ENCODE measurements around the gene RAB9B.

RAB9B gene, protein sequence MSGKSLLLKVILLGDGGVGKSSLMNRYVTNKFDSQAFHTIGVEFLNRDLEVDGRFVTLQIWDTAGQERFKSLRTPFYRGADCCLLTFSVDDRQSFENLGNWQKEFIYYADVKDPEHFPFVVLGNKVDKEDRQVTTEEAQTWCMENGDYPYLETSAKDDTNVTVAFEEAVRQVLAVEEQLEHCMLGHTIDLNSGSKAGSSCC

DNA sequence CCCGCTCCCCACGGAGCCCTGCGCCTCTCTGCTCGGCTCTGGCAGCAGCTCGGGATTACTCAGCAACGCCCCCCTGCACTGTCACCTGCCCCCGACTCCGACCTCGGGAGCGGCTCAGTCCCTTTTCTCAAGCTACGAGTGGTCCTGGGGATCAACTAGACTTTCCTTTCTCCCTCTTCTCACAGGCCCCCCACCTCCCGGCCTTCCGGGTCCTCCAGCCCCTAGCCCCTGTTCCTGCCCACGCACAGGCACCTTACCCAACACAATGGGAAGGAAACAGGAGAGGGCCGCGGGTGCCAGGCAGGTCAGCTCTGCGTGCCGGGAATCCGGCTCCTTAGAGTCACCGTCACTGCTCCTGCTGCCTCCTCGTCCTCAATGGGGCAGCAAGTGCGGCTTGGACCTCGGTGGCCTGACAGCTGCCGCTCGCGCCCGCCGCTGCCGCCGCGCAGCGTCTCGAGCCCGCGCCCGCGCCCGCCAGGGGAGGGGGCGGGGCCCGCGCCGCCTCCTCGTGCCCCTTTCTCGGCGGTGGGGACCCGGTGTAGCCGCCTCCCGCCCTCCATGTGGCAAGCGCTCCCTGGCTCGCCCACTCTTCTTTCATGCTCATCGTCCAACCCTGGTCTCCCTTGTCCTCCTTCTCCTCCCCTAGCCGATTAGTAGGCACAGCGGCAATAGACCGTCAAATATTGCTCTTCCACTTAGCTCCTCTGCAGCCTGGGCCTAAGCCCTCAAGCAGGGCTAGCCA is at the start of gene RAB9B:
RAB9B (minus strand) TSS at position 455 of the 742 bp plus-strand sequence. CDS start 6,473 bp downstream, outside the sequence.
- peak within 1 kb of the TSS; percentile 60 for H3K4me3 ChIP-seq (ENCODE audit: low read depth, low read length)
- no peak for DNase-seq (ENCODE audit: low read depth)

DNA sequence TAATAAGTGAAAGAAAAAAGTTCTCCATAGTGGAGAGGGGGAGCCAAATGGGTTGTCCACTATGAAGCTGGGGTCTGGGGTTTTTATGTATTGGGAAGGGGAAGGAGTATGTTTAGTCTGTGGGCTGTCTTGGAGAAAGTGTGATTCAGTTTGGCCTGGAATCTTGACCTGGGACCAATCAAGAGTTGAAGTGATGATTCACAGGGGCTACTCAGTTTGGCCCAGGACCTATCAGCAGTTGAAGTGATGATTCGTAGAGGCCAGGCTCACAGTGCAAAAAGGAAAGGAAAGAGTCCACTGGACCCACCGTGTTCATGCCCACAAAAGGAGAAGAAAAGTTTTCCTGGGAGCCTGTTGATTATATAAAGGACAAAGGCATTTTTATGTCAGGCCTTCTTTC is 47.3 kb upstream of the RAB9B start:
- DNase-seq (ENCODE audit: low read depth) = no peak
- TF ChIP-seq, protein P1, sequence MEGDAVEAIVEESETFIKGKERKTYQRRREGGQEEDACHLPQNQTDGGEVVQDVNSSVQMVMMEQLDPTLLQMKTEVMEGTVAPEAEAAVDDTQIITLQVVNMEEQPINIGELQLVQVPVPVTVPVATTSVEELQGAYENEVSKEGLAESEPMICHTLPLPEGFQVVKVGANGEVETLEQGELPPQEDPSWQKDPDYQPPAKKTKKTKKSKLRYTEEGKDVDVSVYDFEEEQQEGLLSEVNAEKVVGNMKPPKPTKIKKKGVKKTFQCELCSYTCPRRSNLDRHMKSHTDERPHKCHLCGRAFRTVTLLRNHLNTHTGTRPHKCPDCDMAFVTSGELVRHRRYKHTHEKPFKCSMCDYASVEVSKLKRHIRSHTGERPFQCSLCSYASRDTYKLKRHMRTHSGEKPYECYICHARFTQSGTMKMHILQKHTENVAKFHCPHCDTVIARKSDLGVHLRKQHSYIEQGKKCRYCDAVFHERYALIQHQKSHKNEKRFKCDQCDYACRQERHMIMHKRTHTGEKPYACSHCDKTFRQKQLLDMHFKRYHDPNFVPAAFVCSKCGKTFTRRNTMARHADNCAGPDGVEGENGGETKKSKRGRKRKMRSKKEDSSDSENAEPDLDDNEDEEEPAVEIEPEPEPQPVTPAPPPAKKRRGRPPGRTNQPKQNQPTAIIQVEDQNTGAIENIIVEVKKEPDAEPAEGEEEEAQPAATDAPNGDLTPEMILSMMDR (IDR thresholded peaks at IDR 0.05; ENCODE audit: control insufficient read depth, extremely low read depth, insufficient read depth) = no peak

More for the DNA sequence above, at the start of gene RAB9B:
- TF ChIP-seq, protein P1 (IDR thresholded peaks at IDR 0.05; ENCODE audit: control insufficient read depth, extremely low read depth, insufficient read depth) = no peak

DNA sequence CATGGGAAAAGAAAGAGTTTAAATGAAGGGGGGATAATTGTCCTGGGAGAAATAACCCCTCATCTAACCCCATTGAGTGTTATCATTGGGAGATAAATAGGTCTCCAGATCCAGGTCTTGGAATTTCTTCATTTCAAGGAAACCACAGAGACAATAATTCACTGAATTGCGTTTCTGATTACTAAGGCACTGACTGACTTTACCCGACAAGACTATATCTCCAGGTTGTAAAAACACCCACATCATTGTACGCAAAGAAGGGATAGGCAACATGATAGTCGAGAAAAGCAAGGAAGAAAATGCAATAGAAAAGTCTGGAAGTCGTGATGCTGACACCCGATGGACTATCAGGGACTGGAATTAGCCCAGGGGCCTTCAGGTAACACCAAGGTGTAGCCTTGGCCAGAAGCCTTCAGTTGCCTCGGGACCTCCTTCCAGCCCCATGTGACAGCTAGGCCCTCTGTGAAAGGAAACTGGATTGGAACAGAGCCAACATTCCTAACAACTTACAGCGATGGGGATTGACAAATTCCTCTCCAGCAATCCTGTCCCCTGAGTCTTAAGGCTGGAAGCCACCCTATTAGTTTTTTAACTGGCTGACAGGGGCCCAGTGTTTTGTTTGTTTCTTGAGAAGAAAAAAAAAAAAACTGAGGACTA is 46.5 kb upstream of the RAB9B start:
- no peak overlapping the region for H3K4me3 ChIP-seq (ENCODE audit: low read depth, low read length)
- TF ChIP-seq, protein P1 (IDR thresholded peaks at IDR 0.05; ENCODE audit: control insufficient read depth, extremely low read depth, insufficient read depth) = no peak
- no peak for DNase-seq (ENCODE audit: low read depth)

More for the DNA sequence above, 47.3 kb upstream of the RAB9B start:
- H3K4me3 ChIP-seq (ENCODE audit: low read depth, low read length) = no peak overlapping the region

DNA sequence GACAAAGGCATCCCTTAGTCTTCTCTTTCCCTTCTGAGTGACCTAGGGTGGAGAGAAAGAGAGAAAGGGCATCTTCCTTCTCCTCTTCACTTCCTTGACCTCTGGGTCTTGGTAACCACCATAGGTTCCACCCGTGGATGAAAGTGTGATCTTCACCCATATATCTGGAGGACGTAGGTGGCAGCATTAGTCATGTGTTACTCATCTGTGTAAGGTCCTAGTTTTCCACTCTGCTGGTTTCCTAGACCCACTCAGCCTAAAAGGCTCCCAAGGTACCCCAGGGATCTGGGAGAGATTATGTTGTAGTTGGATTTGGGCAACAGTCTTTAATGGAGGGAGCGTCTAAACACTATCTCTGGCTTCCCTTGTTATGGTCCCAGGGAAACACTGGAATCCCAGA is 45.5 kb upstream of the RAB9B start:
- no peak for DNase-seq (ENCODE audit: low read depth)
- TF ChIP-seq, protein P1 (IDR thresholded peaks at IDR 0.05; ENCODE audit: control insufficient read depth, extremely low read depth, insufficient read depth) = no peak
- no peak overlapping the region for H3K4me3 ChIP-seq (ENCODE audit: low read depth, low read length)

DNA sequence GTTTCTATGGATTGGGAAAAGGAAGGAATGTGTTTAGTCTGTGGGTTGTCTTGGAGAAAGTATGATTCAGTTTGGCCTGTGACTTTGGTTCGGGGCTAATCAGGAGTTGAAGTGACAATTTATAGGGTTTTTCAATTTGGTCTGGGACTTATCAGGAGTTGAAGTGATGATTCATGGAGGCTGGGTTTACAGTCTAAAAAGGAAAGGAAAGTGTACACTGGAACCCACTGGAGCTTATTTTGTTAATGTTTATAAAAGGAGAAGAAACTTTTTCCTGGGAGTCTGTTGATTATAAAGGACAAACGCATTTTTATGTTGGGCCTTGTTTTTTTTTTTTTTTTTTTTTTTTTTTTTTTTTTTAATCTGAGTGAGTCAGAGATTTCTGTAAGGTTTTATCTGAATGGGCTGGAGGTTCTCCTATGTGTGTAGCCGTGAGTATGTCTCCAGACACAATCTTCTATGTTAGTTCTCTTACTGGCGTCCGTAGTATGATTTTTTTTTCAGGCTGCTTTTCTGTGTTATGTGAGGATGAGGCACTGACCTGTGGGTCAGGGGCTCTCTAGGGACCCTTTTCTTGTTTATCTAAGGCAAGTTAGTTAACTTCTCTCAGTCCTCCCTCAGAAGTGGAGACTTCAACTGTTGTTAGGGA is 33.0 kb upstream of the RAB9B start:
- H3K4me3 ChIP-seq (ENCODE audit: low read depth, low read length) = no peak overlapping the region
- DNase-seq (ENCODE audit: low read depth) = no peak
- TF ChIP-seq, protein P1 (IDR thresholded peaks at IDR 0.05; ENCODE audit: control insufficient read depth, extremely low read depth, insufficient read depth) = no peak

DNA sequence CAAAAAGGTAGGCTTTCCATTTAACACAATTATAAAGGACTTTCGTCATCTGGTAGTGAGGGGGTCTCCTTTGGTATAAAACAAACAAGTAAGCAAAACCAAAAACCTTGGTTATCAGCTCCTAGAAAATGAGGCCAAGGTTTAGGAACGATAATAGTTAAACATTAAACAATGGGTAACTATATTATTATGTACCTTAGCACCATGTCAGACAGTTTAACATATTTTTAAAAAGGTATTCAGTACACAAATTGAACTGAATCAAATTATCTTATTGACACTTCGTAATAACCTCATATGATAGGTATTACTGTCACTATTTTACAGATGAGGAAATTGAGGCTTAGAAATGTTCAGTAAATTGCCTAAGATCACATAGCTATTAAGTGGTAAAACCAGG is 32.1 kb upstream of the RAB9B start:
- TF ChIP-seq, protein P1 (IDR thresholded peaks at IDR 0.05; ENCODE audit: control insufficient read depth, extremely low read depth, insufficient read depth) = no peak
- no peak for DNase-seq (ENCODE audit: low read depth)
- no peak overlapping the region for H3K4me3 ChIP-seq (ENCODE audit: low read depth, low read length)

Data from LNCaP clone FGC (cell line).